Neural progenitor cell (in vitro differentiated cells): ENCODE measurements around the gene STK10. TPM values are rescaled to one million over a fixed set of nuclear protein-coding genes. Genes with fewer than 3 reads are reported as not detected.

Source experiments
- DNase-seq: peaks from one replicate; pipeline ENCODE4 v3.0.0-alpha.2; 2016; ENCODE audit warnings: low spot score
- H2AFZ ChIP-seq: fragments of 200-600 bp; sonication (generic); replicated peaks from 2 replicates; pipeline ENCODE4 v1.6.1; 2016; ENCODE audit warnings: antibody characterized with exemption
- H3F3A ChIP-seq: fragments of 200-600 bp; sonication (generic); 2 replicates; pipeline ENCODE4 v1.6.1; 2016; ENCODE audit warnings: antibody characterized with exemption, low read depth
- H3K27ac ChIP-seq: fragments of 200-600 bp; sonication (generic); 2 replicates; pipeline ENCODE4 v1.5.1; 2016; ENCODE audit warnings: mild to moderate bottlenecking
- H3K27me3 ChIP-seq: fragments of 200-600 bp; sonication (generic); 2 replicates; pipeline ENCODE4 v1.6.1; 2016; ENCODE audit warnings: mild to moderate bottlenecking, moderate library complexity
- H3K36me3 ChIP-seq: fragments of 200-600 bp; sonication (generic); 2 replicates; pipeline ENCODE4 v1.5.1; 2016
- H3K4me1 ChIP-seq: fragments of 200-600 bp; sonication (generic); 2 replicates; pipeline ENCODE4 v1.6.1; 2016; ENCODE audit warnings: mixed run types
- H3K4me2 ChIP-seq: fragments of 200-600 bp; sonication (generic); 2 replicates; pipeline ENCODE4 v1.6.1; 2016
- H3K4me3 ChIP-seq: fragments of 200-600 bp; sonication (generic); 2 replicates; pipeline ENCODE4 v1.5.1; 2016
- H3K79me2 ChIP-seq: fragments of 200-600 bp; sonication (generic); 2 replicates; pipeline ENCODE4 v1.6.1; 2016; ENCODE audit warnings: low read depth
- H3K9ac ChIP-seq: fragments of 200-600 bp; sonication (generic); 2 replicates; pipeline ENCODE4 v1.6.1; 2016
- H3K9me3 ChIP-seq: fragments of 200-600 bp; sonication (generic); 2 replicates; pipeline ENCODE4 v1.5.1; 2016; ENCODE audit warnings: low read depth
- H4K20me1 ChIP-seq: fragments of 200-600 bp; sonication (generic); 2 replicates; pipeline ENCODE4 v1.6.1; 2016; ENCODE audit warnings: low read depth
- H3K27ac Mint-ChIP-seq: 3 replicates; pipeline ENCODE4 v1.8.0; 2021; ENCODE audit warnings: mixed read lengths
- H3K27me3 Mint-ChIP-seq: 2 replicates; pipeline ENCODE4 v1.8.0; 2022; ENCODE audit warnings: low read depth, mild to moderate bottlenecking, inconsistent platforms, moderate library complexity, mixed read lengths; ENCODE audit not compliant: insufficient read depth
- H3K36me3 Mint-ChIP-seq: 3 replicates; pipeline ENCODE4 v1.8.0; 2021; ENCODE audit warnings: mixed read lengths
- H3K4me1 Mint-ChIP-seq: 3 replicates; pipeline ENCODE4 v1.8.0; 2021; ENCODE audit warnings: mixed read lengths
- H3K4me3 Mint-ChIP-seq: 3 replicates; pipeline ENCODE4 v1.8.0; 2021; ENCODE audit warnings: mild to moderate bottlenecking, moderate library complexity, mixed read lengths
- H3K9me3 Mint-ChIP-seq: 3 replicates; pipeline ENCODE4 v1.8.0; 2020; ENCODE audit warnings: mixed read lengths
- EZH2 ChIP-seq: fragments of 200-600 bp; sonication (generic); IDR thresholded peaks from 2 replicates; pipeline ENCODE4 v1.6.1; 2017; ENCODE audit warnings: antibody characterized with exemption, mild to moderate bottlenecking, moderate library complexity
- EZH2phosphoT487 ChIP-seq: fragments of 200-600 bp; sonication (generic); IDR thresholded peaks from 2 replicates; pipeline ENCODE4 v1.6.1; 2017; ENCODE audit warnings: antibody characterized with exemption
- total RNA-seq: library from RNA; depleted of rRNA; stranded (reverse); fragments of >200 nt; gene quantifications from 2 replicates; pipeline ENCODE4 v1.2.3, GENCODE V29; 2015; ENCODE audit warnings: low replicate concordance
- TF ChIP-seq, protein P1 (sequence below): fragments of 200-600 bp; sonication (generic); IDR thresholded peaks from 2 replicates; pipeline ENCODE4 v1.5.1; 2017; ENCODE audit warnings: antibody characterized with exemption, mild to moderate bottlenecking

STK10 gene
- total RNA-seq, 1 donor from 2014 or later, result 4.4 TPM

DNA sequence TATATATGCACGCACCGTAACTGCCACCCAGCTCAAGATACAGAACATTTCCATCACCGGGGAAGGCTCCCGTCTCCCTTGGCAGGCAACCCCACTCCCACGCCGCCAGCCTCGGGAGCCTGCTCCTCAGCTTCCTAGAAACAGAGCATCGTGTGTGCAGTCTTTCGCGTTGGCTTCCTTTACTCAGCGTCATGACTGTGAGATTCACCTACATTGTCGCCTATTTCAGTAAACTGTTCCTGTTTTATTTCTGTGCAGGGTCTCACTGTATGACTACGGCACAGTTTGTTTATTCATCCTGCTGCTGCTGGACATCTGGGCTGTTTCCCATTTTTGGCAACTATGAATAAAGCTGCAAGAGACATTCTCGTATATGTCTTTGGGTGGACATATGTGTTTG, 90.7 kb downstream of the STK10 start:
- Histone ChIP-seq H3F3A (no peaks in the 10 kb centered on the region), H3K9me3 (no peaks in the 10 kb centered on the region), H3K36me3 (no peaks in the 10 kb centered on the region), H3K4me1 (no peaks in the 10 kb centered on the region), H4K20me1 (no peaks in the 10 kb centered on the region), H3K79me2 (no peaks in the 10 kb centered on the region), H3K4me2 (no peak overlapping the region), H2AFZ (no peak overlapping the region), H3K27ac (no peak overlapping the region), H3K27me3 (no peaks in the 10 kb centered on the region), H3K9ac (no peak overlapping the region), H3K4me3 (no peak overlapping the region)
- Mint-ChIP-seq H3K27ac (peak overlapping the region; percentile 17), H3K4me3 (no peak overlapping the region), H3K9me3 (no peaks in the 10 kb centered on the region), H3K27me3 (peaks cover 7% of the 10 kb centered on the region), H3K4me1 (peaks cover 12% of the 10 kb centered on the region), H3K36me3 (no peaks in the 10 kb centered on the region)
- no peak for DNase-seq
- TF ChIP-seq EZH2 (no peak), EZH2phosphoT487 (no peak)
- TF ChIP-seq, protein P1, sequence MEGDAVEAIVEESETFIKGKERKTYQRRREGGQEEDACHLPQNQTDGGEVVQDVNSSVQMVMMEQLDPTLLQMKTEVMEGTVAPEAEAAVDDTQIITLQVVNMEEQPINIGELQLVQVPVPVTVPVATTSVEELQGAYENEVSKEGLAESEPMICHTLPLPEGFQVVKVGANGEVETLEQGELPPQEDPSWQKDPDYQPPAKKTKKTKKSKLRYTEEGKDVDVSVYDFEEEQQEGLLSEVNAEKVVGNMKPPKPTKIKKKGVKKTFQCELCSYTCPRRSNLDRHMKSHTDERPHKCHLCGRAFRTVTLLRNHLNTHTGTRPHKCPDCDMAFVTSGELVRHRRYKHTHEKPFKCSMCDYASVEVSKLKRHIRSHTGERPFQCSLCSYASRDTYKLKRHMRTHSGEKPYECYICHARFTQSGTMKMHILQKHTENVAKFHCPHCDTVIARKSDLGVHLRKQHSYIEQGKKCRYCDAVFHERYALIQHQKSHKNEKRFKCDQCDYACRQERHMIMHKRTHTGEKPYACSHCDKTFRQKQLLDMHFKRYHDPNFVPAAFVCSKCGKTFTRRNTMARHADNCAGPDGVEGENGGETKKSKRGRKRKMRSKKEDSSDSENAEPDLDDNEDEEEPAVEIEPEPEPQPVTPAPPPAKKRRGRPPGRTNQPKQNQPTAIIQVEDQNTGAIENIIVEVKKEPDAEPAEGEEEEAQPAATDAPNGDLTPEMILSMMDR, result no peak

DNA sequence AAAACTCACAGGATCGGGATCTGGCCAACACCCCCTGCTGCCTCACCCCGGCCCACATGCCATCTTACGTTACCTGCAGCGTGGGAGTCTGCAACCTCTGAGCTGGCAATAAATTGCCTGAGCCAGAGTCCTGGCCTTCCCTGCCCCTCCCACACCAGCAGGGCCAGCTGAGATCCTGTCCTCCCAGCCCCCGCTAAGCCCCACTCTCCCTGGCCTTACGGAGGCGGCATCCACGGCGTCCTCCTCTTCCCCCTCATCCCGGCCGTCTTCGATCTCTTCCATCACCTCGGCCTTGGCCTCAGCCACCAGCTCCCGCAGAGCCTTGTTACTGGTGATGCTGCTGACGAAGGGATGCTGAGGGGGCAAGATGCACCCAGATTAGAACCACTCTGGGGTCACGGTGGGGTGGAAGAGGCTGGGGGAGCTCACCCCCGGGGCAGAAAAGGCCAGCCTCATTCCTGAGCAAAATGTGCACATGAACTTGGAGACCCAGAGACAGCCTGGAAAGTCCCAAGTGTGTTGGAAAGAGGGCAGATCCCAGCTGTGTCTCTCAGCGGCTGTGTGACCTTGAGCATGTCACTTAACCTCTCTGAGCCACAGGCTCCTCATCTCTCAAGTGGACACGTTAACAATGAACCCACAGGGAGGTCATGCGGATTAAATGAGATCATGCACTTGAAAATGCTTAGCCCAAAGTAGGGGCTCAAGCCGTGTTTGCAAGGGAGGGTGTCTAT, 91.7 kb downstream of the STK10 start:
- H3K4me1 Mint-ChIP-seq, result peaks cover 4% of the 10 kb centered on the region
- no peaks in the 10 kb centered on the region for H3K79me2 ChIP-seq
- no peaks in the 10 kb centered on the region for H3K36me3 Mint-ChIP-seq
- H3K27ac ChIP-seq, result no peak overlapping the region
- H3K9me3 ChIP-seq, result no peaks in the 10 kb centered on the region
- H3K9ac ChIP-seq, result no peak overlapping the region
- H3K36me3 ChIP-seq, result no peaks in the 10 kb centered on the region
- peaks cover 7% of the 10 kb centered on the region for H3K27me3 Mint-ChIP-seq
- H3K4me2 ChIP-seq, result no peak overlapping the region
- no peak overlapping the region for H3K4me3 Mint-ChIP-seq
- H3K9me3 Mint-ChIP-seq, result no peaks in the 10 kb centered on the region
- TF ChIP-seq EZH2 (no peak), EZH2phosphoT487 (no peak)
- TF ChIP-seq, protein P1, result no peak
- no peak for DNase-seq
- H2AFZ ChIP-seq, result no peak overlapping the region
- H3F3A ChIP-seq, result no peaks in the 10 kb centered on the region
- no peak overlapping the region for H3K27ac Mint-ChIP-seq
- H3K4me3 ChIP-seq, result no peak overlapping the region
- H3K27me3 ChIP-seq, result no peaks in the 10 kb centered on the region
- no peaks in the 10 kb centered on the region for H3K4me1 ChIP-seq
- no peaks in the 10 kb centered on the region for H4K20me1 ChIP-seq

DNA sequence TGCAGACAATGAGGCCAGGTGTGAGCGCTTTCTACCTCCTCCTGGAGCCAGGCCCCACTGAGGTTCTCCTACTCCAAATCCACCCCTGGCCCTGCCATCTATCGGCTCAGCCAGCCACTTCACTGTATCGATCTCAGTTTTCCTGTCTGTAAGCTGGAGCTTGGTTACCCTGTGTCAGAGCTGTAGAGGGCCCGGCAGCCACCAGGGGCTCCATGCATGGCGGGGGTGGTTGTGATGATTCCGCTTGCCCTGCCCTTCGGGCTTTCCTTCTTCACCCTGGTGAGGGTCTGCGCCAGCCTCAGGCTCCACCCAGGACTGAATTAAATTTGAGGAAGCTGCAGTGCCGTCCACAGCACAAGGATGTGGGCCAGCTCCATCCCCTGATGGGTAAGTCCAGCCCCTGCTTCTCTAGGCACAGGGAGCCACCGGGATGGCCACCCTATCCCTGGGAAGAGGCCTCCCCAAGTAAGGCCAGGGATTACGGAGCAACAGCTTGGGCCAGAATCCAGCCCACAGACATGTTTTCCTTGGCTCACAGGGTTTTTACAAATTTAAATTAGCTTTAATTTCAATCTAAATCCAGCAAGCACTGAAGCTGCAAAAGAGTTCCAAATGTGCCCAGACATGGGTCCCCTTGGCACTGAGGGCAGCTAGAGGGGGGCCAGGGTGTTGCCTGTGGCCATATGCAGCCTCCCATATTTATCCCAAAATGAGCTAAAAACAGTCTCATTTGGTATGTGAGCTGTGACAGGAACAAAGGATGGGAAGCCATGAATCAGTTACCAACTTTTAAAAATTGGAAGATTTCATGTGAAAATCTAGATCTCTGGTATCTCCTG, 92.4 kb downstream of the STK10 start:
- no peak overlapping the region for H3K9ac ChIP-seq
- Mint-ChIP-seq H3K9me3 (no peaks in the 10 kb centered on the region), H3K27ac (peak overlapping the region; percentile 21)

More for the DNA sequence above, 92.4 kb downstream of the STK10 start:
- H2AFZ ChIP-seq, result no peak overlapping the region
- Mint-ChIP-seq H3K36me3 (no peaks in the 10 kb centered on the region), H3K4me1 (peaks cover 4% of the 10 kb centered on the region), H3K4me3 (no peak overlapping the region), H3K27me3 (peaks cover 7% of the 10 kb centered on the region)
- H3K27me3 ChIP-seq, result no peaks in the 10 kb centered on the region
- H3K36me3 ChIP-seq, result no peaks in the 10 kb centered on the region
- H3K27ac ChIP-seq, result no peak overlapping the region
- DNase-seq, result no peak
- H3K4me1 ChIP-seq, result no peaks in the 10 kb centered on the region
- H3K4me2 ChIP-seq, result no peak overlapping the region
- H4K20me1 ChIP-seq, result no peaks in the 10 kb centered on the region
- H3K9me3 ChIP-seq, result no peaks in the 10 kb centered on the region
- H3F3A ChIP-seq, result no peaks in the 10 kb centered on the region
- no peaks in the 10 kb centered on the region for H3K79me2 ChIP-seq
- TF ChIP-seq EZH2phosphoT487, result no peak
- TF ChIP-seq, protein P1, result peak; percentile 28
- no peak overlapping the region for H3K4me3 ChIP-seq
